Measurements from ENCODE around the gene PKHD1. TPM values are rescaled to one million over a fixed set of nuclear protein-coding genes. Genes with fewer than 3 reads are reported as not detected.

Gene PKHD1
- total RNA-seq, 1 donor from 2014 or later, result not detected

GRCh38 chr6:52106994-52107393 is 19.6 kb upstream of the PKHD1 start:
- Mint-ChIP-seq H3K27me3 (ENCODE audit: low read depth) (peaks cover 13% of the 10 kb centered on the region), H3K9me3 (ENCODE audit: low read depth) (no peaks in the 10 kb centered on the region), H3K4me1 (ENCODE audit: low read depth) (no peaks in the 10 kb centered on the region), H3K27ac (ENCODE audit: unreplicated experiment) (no peak overlapping the region), H3K4me3 (ENCODE audit: unreplicated experiment) (no peak overlapping the region), H3K36me3 (ENCODE audit: low read depth) (no peaks in the 10 kb centered on the region)
- no peak for TF ChIP-seq CTCF (IDR thresholded peaks at IDR 0.05)
- DNase-seq (ENCODE audit: low spot score), result no peak

GRCh38 chr6:52104979-52105378 is 17.6 kb upstream of the PKHD1 start:
- no peak for DNase-seq (ENCODE audit: low spot score)
- Mint-ChIP-seq H3K4me3 (ENCODE audit: unreplicated experiment) (no peak overlapping the region), H3K9me3 (ENCODE audit: low read depth) (no peaks in the 10 kb centered on the region), H3K36me3 (ENCODE audit: low read depth) (no peaks in the 10 kb centered on the region), H3K4me1 (ENCODE audit: low read depth) (no peaks in the 10 kb centered on the region), H3K27ac (ENCODE audit: unreplicated experiment) (no peak overlapping the region), H3K27me3 (ENCODE audit: low read depth) (peaks cover 23% of the 10 kb centered on the region)
- no peak for TF ChIP-seq CTCF (IDR thresholded peaks at IDR 0.05)

- Mint-ChIP-seq H3K4me1 (ENCODE audit: low read depth) (no peaks in the 10 kb centered on the region), H3K9me3 (ENCODE audit: low read depth) (no peaks in the 10 kb centered on the region), H3K36me3 (ENCODE audit: low read depth) (no peaks in the 10 kb centered on the region), H3K27ac (ENCODE audit: unreplicated experiment) (no peak overlapping the region), H3K27me3 (ENCODE audit: low read depth) (peaks cover 19% of the 10 kb centered on the region), H3K4me3 (ENCODE audit: unreplicated experiment) (no peak overlapping the region)
- no peak for TF ChIP-seq CTCF (IDR thresholded peaks at IDR 0.05)
- DNase-seq (ENCODE audit: low spot score), result no peak
Measured at GRCh38 chr6:52103623-52104022, 16.2 kb upstream of the PKHD1 start.

GRCh38 chr6:52102405-52102804 is 15.0 kb upstream of the PKHD1 start:
- H3K36me3 Mint-ChIP-seq (ENCODE audit: low read depth), result no peaks in the 10 kb centered on the region
- no peaks in the 10 kb centered on the region for H3K9me3 Mint-ChIP-seq (ENCODE audit: low read depth)
- H3K4me1 Mint-ChIP-seq (ENCODE audit: low read depth), result no peaks in the 10 kb centered on the region
- no peak overlapping the region for H3K27ac Mint-ChIP-seq (ENCODE audit: unreplicated experiment)
- DNase-seq (ENCODE audit: low spot score), result no peak
- no peak overlapping the region for H3K4me3 Mint-ChIP-seq (ENCODE audit: unreplicated experiment)
- no peak for TF ChIP-seq CTCF (IDR thresholded peaks at IDR 0.05)
- H3K27me3 Mint-ChIP-seq (ENCODE audit: low read depth), result peaks cover 18% of the 10 kb centered on the region

- Mint-ChIP-seq H3K4me1 (ENCODE audit: low read depth) (no peaks in the 10 kb centered on the region), H3K4me3 (ENCODE audit: unreplicated experiment) (no peak overlapping the region), H3K27me3 (ENCODE audit: low read depth) (peaks cover 18% of the 10 kb centered on the region), H3K27ac (ENCODE audit: unreplicated experiment) (no peak overlapping the region), H3K9me3 (ENCODE audit: low read depth) (no peaks in the 10 kb centered on the region), H3K36me3 (ENCODE audit: low read depth) (no peaks in the 10 kb centered on the region)
- DNase-seq (ENCODE audit: low spot score), result no peak
- TF ChIP-seq CTCF (IDR thresholded peaks at IDR 0.05), result peak; percentile 43
Measured at GRCh38 chr6:52098721-52099120, 11.3 kb upstream of the PKHD1 start.
